Measurements from ENCODE around the gene GLDN.
"Not testable (repeated sequence)": the region's sequence is repeated elsewhere in the genome, so short reads cannot be mapped to it uniquely, and the experiment has no call there.

The GLDN gene

GRCh38 chr15:51388726-51389125 is 47.3 kb downstream of the GLDN start:
- no peak for DNase-seq

GRCh38 chr15:51390241-51390965 is 48.9 kb downstream of the GLDN start:
- DNase-seq = no peak

- no peak for DNase-seq
Measured at GRCh38 chr15:51390966-51391422, 49.5 kb downstream of the GLDN start.

GRCh38 chr15:51396921-51397320 is 55.5 kb downstream of the GLDN start:
- no peak for DNase-seq

- DNase-seq = no peak
Measured at GRCh38 chr15:51398626-51399025, 57.2 kb downstream of the GLDN start.

- DNase-seq = no peak
Measured at GRCh38 chr15:51401051-51401780, 59.8 kb downstream of the GLDN start.

GRCh38 chr15:51401872-51402517 is 60.5 kb downstream of the GLDN start:
- DNase-seq = peak; percentile 31

GRCh38 chr15:51403072-51403878 is 61.8 kb downstream of the GLDN start:
- peak; percentile 33 for DNase-seq

GRCh38 chr15:51403946-51404695 is 62.7 kb downstream of the GLDN start:
- DNase-seq = no peak

- no peak for DNase-seq
Measured at GRCh38 chr15:51405693-51406523, 64.5 kb downstream of the GLDN start.

GRCh38 chr15:51414256-51414860 is 72.9 kb downstream of the GLDN start:
- DNase-seq = no peak

- DNase-seq = no peak
Measured at GRCh38 chr15:51416129-51416528, 74.7 kb downstream of the GLDN start.

GRCh38 chr15:51423040-51423439 is 81.6 kb downstream of the GLDN start:
- DNase-seq = not testable (repeated sequence)

GRCh38 chr15:51424780-51425179 is 83.3 kb downstream of the GLDN start:
- DNase-seq = no peak

- peak; percentile 8 for DNase-seq
Measured at GRCh38 chr15:51425517-51426040, 84.1 kb downstream of the GLDN start.

GRCh38 chr15:51438526-51438925 is 97.1 kb downstream of the GLDN start:
- DNase-seq = no peak

GRCh38 chr15:51443282-51443914 is 101.9 kb downstream of the GLDN start:
- no peak for DNase-seq

- DNase-seq = no peak
Measured at GRCh38 chr15:51444112-51444511, 102.7 kb downstream of the GLDN start.

GRCh38 chr15:51444807-51445206 is 103.4 kb downstream of the GLDN start:
- DNase-seq = no peak

Data from fibroblast of skin of back (primary cell).